Liver (tissue), 3 donors: ENCODE data around the gene TRIM32.

ENCODE experiments used
- CTCF ChIP-seq: fragments of 150-350 bp; IDR thresholded peaks from 2 replicates; pipeline ENCODE4 v1.5.1; 2017; ENCODE audit warnings: improper control_type of control experiment, low read depth, low read length; ENCODE audit not compliant: missing input control
- GABPA ChIP-seq, 2 donors: IDR thresholded peaks in 1 of 2; conservative IDR thresholded peaks in 1 of 2; 2 replicates each; pipeline ENCODE4 v1.6.1; 2016; ENCODE audit warnings: antibody characterized with exemption in 2 of 2, mild to moderate bottlenecking in 1 of 2, moderate library complexity in 1 of 2
- JUND ChIP-seq, 2 donors: IDR thresholded peaks; 2 replicates each; pipeline ENCODE4 v1.6.1; 2016; ENCODE audit warnings: antibody characterized with exemption in 2 of 2
- MAX ChIP-seq: IDR thresholded peaks from 2 replicates; pipeline ENCODE4 v1.6.1; 2016; ENCODE audit warnings: antibody characterized with exemption
- REST ChIP-seq: IDR thresholded peaks from 2 replicates; pipeline ENCODE4 v1.6.1; 2016; ENCODE audit warnings: antibody characterized with exemption, mild to moderate bottlenecking
- RXRA ChIP-seq, 2 donors: IDR thresholded peaks; 2 replicates each; pipeline ENCODE4 v1.6.1; 2017 to 2018; ENCODE audit warnings: antibody characterized with exemption in 2 of 2, mild to moderate bottlenecking in 1 of 2
- SP1 ChIP-seq: IDR thresholded peaks from 2 replicates; pipeline ENCODE4 v1.6.1; 2018; ENCODE audit warnings: antibody characterized with exemption, mild to moderate bottlenecking
- YY1 ChIP-seq: IDR thresholded peaks from 2 replicates; pipeline ENCODE4 v1.6.1; 2016; ENCODE audit warnings: antibody characterized with exemption, mild to moderate bottlenecking
- donor health status: healthy.
- donor health status: healthy.

- TF ChIP-seq CTCF, result no peak
- no peak for TF ChIP-seq YY1
- no peak for TF ChIP-seq JUND (IDR thresholded peaks at IDR 0.05)
- no peak for TF ChIP-seq RXRA (IDR thresholded peaks at IDR 0.05)
- no peak for TF ChIP-seq REST
- no peak for TF ChIP-seq GABPA (IDR thresholded peaks at IDR 0.05 in 1 of 2, conservative IDR thresholded peaks at IDR 0.05 in 1 of 2)
- no peak for TF ChIP-seq MAX
- TF ChIP-seq SP1, result no peak
Observed at GRCh38 chr9:116716438-116716837, 29.3 kb downstream of the TRIM32 start.
